Thymus (tissue), 11 donors: Measurements from ENCODE around the gene TPRA1. TPM values are rescaled to one million over a fixed set of nuclear protein-coding genes. Genes with fewer than 3 reads are reported as not detected.
A peak's percentile ranks its signal among the peaks of the same experiment; 100 is the strongest.

ENCODE experiments used
- DNase-seq, 9 donors: peaks; one replicate each; pipeline ENCODE4 v3.0.0-alpha.2; 2013; ENCODE audit warnings: low spot score in 9 of 9, low read depth in 6 of 9, missing footprints in 1 of 9
- H3K27ac ChIP-seq, 2 donors: one replicate each; pipeline ENCODE4 v1.5.1; 2013; ENCODE audit warnings: control low read depth in 1 of 2, low read depth in 1 of 2, low read length in 1 of 2, mild to moderate bottlenecking in 1 of 2, moderate library complexity in 1 of 2
- H3K27me3 ChIP-seq, 2 donors: one replicate each; pipeline ENCODE4 v1.5.1; 2013; ENCODE audit warnings: low read length in 1 of 2; ENCODE audit not compliant: control insufficient read depth in 2 of 2, insufficient read depth in 1 of 2
- H3K36me3 ChIP-seq, 2 donors: one replicate each; pipeline ENCODE4 v1.5.1; 2013; ENCODE audit warnings: low read length in 1 of 2, mild to moderate bottlenecking in 1 of 2, moderate library complexity in 1 of 2; ENCODE audit not compliant: control insufficient read depth in 2 of 2, insufficient read depth in 2 of 2
- H3K4me1 ChIP-seq, 2 donors: one replicate each; pipeline ENCODE4 v1.5.1; 2013; ENCODE audit warnings: low read length in 2 of 2; ENCODE audit not compliant: control insufficient read depth in 2 of 2, insufficient read depth in 2 of 2
- H3K4me3 ChIP-seq, 2 donors: one replicate each; pipeline ENCODE4 v1.5.1; 2013; ENCODE audit warnings: low read length in 2 of 2, control low read depth in 1 of 2, mild to moderate bottlenecking in 1 of 2
- H3K9me3 ChIP-seq, 2 donors: one replicate each; pipeline ENCODE4 v1.5.1; 2013; ENCODE audit warnings: low read length in 1 of 2, mild to moderate bottlenecking in 1 of 2; ENCODE audit not compliant: control insufficient read depth in 2 of 2, insufficient read depth in 1 of 2
- WGBS: extraction: QIAGEN DNeasy Blood & Tissue Kit; methylation state at CpG from one replicate; pipeline ENCODE4 v1.1.7; 2013; 5-methylcytosine and 5-hydroxymethylcytosine counted together
- polyA plus RNA-seq: library from polyadenylated mRNA; stranded (reverse); fragments of 200-250 nt; gene quantifications from one replicate; pipeline ENCODE4 v1.2.3, GENCODE V29; 2013
- total RNA-seq: library from RNA; stranded (reverse); fragments of 120-200 nt; gene quantifications from one replicate; pipeline ENCODE4 v1.2.4, GENCODE V29; 2013
- donor health status: healthy.

TPRA1 gene
- total and polyA plus RNA-seq, 2 donors: 15.9 to 20.0 TPM

DNA sequence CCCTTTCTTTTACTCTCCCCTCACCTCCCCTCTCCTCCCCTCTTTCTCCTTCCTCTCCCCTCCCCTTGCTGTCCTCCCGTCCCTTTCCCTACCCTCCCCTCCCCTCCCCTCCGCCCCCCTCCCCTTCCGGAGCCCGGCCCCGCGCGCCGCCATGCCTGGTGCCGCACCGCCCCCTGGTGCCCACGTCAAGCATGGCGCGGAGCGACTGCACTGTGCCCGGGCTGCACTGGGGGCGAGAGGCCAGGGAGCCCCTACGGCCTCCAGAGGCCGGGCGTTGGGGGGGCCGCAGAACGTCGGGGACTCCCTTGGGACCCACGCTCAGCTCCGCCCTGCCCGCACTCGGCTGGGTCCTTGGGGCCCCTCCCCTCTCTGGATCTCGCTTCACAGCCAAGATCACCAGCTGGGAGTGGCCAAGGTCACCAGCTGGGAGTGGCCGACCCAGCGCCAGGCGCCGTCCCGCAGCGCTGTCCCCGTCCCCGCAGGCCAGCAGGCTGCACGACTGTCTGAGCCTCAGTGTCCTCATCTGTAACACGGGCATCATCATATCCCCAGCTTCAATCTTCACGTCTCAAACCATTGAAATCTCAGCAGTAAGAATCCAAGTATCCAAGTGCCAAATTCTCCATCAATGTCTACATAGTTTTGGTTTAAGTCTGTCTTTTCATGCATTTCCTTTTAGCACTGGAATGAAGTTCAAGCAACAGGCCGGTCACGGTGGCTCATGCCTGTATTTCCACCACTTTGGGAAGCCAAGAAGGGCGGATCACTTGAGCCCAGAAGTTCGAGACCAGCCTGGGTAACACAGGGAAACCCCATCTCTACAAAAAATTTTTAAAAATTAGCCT, 42.5 kb downstream of the TPRA1 start:
- WGBS: 6% methylated on average over 42 of the region's 42 CpGs
- H3K27ac ChIP-seq: no peak overlapping the region
- peak in 7 of 9 donors; percentile 33 to 76 (median 51) for DNase-seq

DNA sequence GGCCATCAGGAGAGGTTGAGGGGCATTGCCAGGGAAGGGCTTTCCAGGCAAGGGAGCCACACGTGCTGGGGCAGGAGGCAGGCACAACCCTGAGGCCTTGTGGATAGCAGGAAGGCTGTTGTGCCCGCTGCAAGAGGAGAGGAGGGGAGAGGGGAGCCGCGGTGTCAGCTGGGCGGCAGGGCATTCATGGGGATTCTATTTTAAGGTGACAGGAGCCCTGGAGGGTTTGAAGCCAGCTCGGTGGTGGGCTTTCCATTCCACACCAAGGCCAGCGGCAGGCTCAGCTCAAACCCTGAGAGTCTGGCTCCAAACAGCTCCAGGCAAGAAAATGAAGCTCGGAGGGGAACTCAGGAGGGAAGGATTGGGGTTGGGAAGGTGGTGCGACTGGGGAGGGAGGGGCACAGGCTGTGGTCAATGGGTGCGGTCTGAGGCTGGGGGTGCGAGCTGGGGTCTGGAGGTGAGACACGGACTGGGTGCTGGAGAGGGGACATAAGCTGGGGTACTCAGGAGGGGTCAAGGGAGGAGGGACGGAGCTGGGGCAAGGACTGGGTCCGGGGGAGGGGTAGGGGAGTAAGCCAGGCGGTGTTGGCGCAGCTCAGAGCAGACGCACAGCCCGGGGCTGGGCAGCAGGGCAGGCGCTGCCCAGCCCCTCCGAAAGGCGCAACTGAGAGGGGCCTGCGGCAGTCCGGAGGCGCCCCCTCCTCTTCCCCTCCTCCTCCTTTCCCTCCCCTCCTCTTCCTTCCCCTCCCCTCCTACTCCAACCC, 43.4 kb downstream of the TPRA1 start:
- Histone ChIP-seq H3K27me3 (peaks cover 0 to 24% of the 10 kb centered on the region in 2 donors), H3K9me3 (no peaks in the 10 kb centered on the region), H3K36me3 (no peaks in the 10 kb centered on the region), H3K4me1 (peaks cover 0 to 12% of the 10 kb centered on the region in 2 donors), H3K27ac (no peak overlapping the region), H3K4me3 (peak overlapping the region in 1 of 2 donors; percentile 45)
- WGBS: 11% methylated on average over 23 of the region's 24 CpGs
- no peak for DNase-seq

More for the DNA sequence above, 42.5 kb downstream of the TPRA1 start:
- H3K9me3 ChIP-seq: no peaks in the 10 kb centered on the region
- H3K36me3 ChIP-seq: no peaks in the 10 kb centered on the region
- H3K4me1 ChIP-seq: peaks cover 0 to 12% of the 10 kb centered on the region in 2 donors
- peak overlapping the region; percentile 24 to 45 for H3K4me3 ChIP-seq
- peaks cover 0 to 24% of the 10 kb centered on the region in 2 donors for H3K27me3 ChIP-seq

DNA sequence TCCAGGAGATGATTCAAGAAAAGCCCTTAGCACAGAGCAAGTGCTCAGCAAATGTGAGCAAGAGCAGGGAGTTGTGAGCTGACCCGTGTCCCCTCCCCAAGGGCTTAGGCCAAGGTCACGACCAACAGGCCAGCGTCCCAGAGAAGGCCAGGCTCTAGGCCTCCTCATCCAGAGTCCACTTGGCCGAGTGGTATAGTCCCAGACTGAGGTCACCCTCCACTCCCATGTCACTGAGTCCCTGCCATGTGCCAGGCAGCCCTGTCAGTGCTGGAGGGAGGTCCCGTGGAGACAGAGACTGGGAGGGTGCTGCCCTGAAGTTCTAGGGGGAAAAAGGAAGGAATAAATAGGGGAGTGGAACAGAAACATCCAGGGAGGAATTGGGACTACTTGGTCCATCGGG, 44.0 kb downstream of the TPRA1 start:
- Histone ChIP-seq H3K4me3 (no peak overlapping the region), H3K27ac (no peak overlapping the region), H3K4me1 (peaks cover 0 to 12% of the 10 kb centered on the region in 2 donors), H3K9me3 (no peaks in the 10 kb centered on the region), H3K27me3 (peaks cover 0 to 24% of the 10 kb centered on the region in 2 donors), H3K36me3 (no peaks in the 10 kb centered on the region)
- no peak for DNase-seq
- 93% methylated on average over 6 of the region's 6 CpGs for WGBS

DNA sequence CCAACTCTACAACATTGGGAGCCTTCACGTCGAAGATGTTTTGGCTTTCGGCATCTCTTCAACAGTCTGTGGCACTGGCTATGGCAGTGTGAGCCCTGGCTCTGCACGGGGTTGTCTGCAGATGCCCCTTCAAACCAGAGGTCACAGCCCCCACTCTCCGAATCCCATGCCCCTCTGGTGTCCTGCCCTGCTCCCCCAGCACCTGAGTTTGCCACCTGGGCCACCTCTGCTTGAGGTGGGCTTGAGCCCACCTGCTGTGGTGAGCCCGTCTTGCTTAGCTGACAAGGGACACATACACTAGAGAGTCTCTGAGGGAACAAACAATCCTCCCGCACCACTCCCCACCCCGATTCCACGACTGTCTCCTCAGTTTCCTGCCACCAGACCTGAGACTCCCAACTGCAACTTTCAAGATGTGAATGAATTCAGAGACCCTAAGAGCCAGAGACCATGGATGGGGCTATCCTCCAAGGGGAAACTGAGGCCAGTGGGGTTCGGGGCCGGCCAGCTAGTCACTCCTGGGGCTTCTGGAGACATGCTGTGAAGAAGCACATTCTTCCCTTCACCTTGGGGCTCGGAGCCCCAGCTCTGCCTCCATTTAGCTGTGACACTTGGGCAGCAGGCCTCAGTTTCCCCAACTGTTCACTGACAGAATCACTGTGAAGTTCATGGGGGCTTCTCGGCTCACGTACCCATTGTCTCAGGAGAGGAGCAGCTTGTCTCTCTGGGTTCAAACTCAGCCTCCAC, 44.6 kb downstream of the TPRA1 start:
- Histone ChIP-seq H3K4me3 (no peak overlapping the region), H3K27me3 (peaks cover 0 to 24% of the 10 kb centered on the region in 2 donors), H3K9me3 (no peaks in the 10 kb centered on the region), H3K36me3 (no peaks in the 10 kb centered on the region), H3K27ac (no peak overlapping the region), H3K4me1 (peaks cover 0 to 12% of the 10 kb centered on the region in 2 donors)
- 94% methylated on average over 14 of the region's 14 CpGs for WGBS
- DNase-seq: no peak

DNA sequence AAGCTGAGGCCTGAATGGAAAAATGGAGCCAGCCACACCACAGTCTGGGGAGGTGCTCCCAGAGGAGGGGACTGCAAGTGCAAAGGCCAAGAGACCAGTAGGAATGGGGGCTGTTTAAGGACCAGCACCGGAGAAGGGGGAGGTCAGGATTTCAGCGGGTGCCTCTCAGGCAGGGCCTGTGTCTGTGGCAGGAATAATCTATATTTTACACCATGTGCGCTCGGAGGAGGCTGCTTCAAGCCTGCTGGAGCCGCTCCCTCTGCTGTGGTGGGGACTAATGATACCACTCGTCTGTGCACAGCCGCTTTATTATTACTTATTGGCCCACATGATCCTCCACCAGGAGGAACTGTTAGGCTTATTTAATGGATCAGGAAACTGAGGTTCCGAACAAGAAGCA, 45.3 kb downstream of the TPRA1 start:
- H3K27me3 ChIP-seq: peaks cover 0 to 24% of the 10 kb centered on the region in 2 donors
- no peaks in the 10 kb centered on the region for H3K36me3 ChIP-seq
- no peak overlapping the region for H3K27ac ChIP-seq
- H3K4me1 ChIP-seq: peaks cover 0 to 12% of the 10 kb centered on the region in 2 donors
- WGBS: 98% methylated on average over 8 of the region's 8 CpGs
- no peak for DNase-seq
- no peaks in the 10 kb centered on the region for H3K9me3 ChIP-seq
- H3K4me3 ChIP-seq: no peak overlapping the region

DNA sequence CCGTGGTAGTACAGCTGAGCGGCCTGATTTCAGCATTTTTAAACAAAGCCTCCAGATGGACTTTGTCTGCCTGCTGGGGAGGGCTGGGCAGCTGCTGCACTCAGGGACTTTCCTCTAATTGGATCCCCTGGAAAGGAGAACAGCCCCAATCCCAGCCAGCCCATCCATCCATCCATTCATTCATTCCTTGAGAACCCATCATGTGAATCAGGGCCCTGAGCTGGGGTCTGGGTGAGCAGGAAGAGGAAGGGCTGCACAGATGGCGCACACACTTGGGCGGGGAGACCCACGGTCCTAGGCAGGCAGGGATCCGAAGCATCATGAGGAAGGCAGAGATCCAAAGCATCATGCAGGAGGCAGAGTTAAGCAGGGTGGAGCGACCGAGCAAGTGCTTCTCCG, 45.7 kb downstream of the TPRA1 start:
- Histone ChIP-seq H3K36me3 (no peaks in the 10 kb centered on the region), H3K4me1 (peaks cover 0 to 12% of the 10 kb centered on the region in 2 donors), H3K4me3 (no peak overlapping the region), H3K27me3 (peaks cover 0 to 24% of the 10 kb centered on the region in 2 donors), H3K9me3 (no peaks in the 10 kb centered on the region), H3K27ac (no peak overlapping the region)
- no peak for DNase-seq
- 89% methylated on average over 9 of the region's 9 CpGs for WGBS

DNA sequence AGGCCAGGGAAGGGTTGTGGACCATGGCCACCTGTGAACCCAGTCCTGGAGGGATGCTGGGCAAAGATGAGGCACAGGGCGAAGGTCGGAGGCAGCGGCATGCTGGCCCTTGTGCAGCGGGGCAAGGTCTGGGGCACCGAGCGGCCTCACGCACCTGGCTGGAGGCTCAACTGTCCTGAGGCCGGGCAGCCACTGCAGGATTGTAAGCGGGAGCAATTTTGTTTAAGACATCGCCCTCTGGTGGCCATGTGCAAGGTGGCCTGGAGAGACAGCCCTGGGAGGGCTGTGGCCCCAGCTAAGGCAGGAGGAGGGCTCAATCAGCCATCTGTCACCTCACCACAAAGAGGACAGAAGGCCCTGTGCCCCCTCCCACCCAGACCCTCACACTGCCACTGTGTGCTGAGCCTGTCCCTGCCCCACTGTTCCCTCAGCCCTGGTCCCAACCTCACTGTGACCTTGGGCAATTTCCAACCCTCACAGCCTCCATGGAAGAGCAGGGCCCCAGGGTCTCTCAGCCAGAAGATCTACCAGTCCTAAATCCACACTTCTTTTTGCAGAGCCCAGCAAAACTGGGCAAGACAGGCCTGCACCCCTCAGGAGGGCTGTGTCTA, 46.2 kb downstream of the TPRA1 start:
- peak in 7 of 9 donors; percentile 35 to 73 (median 58) for DNase-seq
- H3K36me3 ChIP-seq: no peaks in the 10 kb centered on the region
- H3K27ac ChIP-seq: no peak overlapping the region
- H3K4me3 ChIP-seq: no peak overlapping the region
- no peaks in the 10 kb centered on the region for H3K9me3 ChIP-seq
- peaks cover 0 to 12% of the 10 kb centered on the region in 2 donors for H3K4me1 ChIP-seq
- peaks cover 0 to 24% of the 10 kb centered on the region in 2 donors for H3K27me3 ChIP-seq
- 38% methylated on average over 10 of the region's 10 CpGs for WGBS

DNA sequence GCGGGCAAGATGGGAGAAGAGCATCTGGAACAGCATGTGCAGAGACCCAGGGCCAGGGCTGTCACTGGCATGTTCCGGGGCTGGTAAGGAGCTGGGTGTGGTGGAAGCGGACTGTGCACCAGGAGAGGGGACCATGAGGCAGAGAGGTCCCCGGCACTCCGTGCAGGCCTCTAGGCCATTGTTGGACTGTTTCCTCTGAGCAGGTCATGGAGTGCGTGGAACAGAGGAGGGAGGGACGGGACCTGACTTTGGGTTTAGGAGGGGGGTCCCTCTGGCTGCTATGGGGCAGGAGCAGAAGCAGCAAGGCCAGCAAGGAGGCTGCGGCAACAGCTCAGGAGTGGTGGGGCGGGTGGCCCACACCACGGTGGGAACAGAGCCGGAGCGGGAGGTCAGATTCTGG, 47.1 kb downstream of the TPRA1 start:
- no peak for DNase-seq
- no peak overlapping the region for H3K4me3 ChIP-seq
- no peak overlapping the region for H3K27ac ChIP-seq
- H3K4me1 ChIP-seq: peaks cover 2 to 16% of the 10 kb centered on the region in 2 donors
- no peaks in the 10 kb centered on the region for H3K36me3 ChIP-seq
- no peaks in the 10 kb centered on the region for H3K9me3 ChIP-seq
- 97% methylated on average over 12 of the region's 12 CpGs for WGBS
- H3K27me3 ChIP-seq: peaks cover 0 to 23% of the 10 kb centered on the region in 2 donors
